HepG2 (cell line): ENCODE measurements around the gene ADAM8. TPM values are rescaled to one million over a fixed set of nuclear protein-coding genes. Genes with fewer than 3 reads are reported as not detected.

Experiments
- ATAC-seq: fragments of 200-7000 bp; cut with Tn5 transposase; 3 replicates; pipeline ENCODE4 v1.9.1; 2020; ENCODE audit warnings: mild to moderate bottlenecking, moderate library complexity
- BruUV-seq: library from RNA; stranded (reverse); fragments of 400-500 nt; replicated peaks from 2 replicates; lab custom pipeline; 2021; lab: Mats Ljungman, UMichigan
- CTCF ChIA-PET: fragments of 300-600 bp; formaldehyde crosslinking; extraction: SDS; loops from one replicate; lab custom pipeline; 2021; ENCODE audit warnings: low total read pairs, inconsistent platforms, low intra/inter-chr PET ratio; lab: Yijun Ruan, JAX
- POLR2A ChIA-PET: fragments of 350-600 bp; sonication (Branson Sonifier 250); formaldehyde crosslinking; loops from one replicate; lab custom pipeline; 2020; ENCODE audit warnings: antibody characterized with exemption, inconsistent platforms; lab: Yijun Ruan, JAX
- DNase-seq: peaks from one replicate; pipeline ENCODE4 v3.0.0-alpha.2; 2015; ENCODE audit warnings: low spot score
- FAIRE-seq: peaks from 3 replicates; lab custom pipeline; 2011; peaks lifted over from hg19 to GRCh38; lab: Jason Lieb, UNC
- H2AFZ ChIP-seq: one replicate; pipeline ENCODE4 v1.6.1; 2011; ENCODE audit warnings: low read length, inconsistent platforms
- H3K27ac ChIP-seq: fragments of 300-600 bp; 3 replicates; pipeline ENCODE4 v1.8.0; 2011; ENCODE audit warnings: mixed run types, mild to moderate bottlenecking, mixed read lengths, low read length, inconsistent platforms; ENCODE audit not compliant: insufficient read depth; ENCODE audit errors: extremely low read length
- H3K27me3 ChIP-seq, 2 experiments: fragments of 200-600 bp in 1 of 2; 2 replicates in 1 of 2; 3 replicates in 1 of 2; pipeline versions ENCODE4 v1.6.0 to v1.8.0; 2011; ENCODE audit warnings: low read length in 2 of 2, mild to moderate bottlenecking in 2 of 2, moderate library complexity in 2 of 2, inconsistent platforms in 1 of 2; ENCODE audit not compliant: insufficient read depth in 2 of 2, control insufficient read depth in 1 of 2
- H3K36me3 ChIP-seq, 2 experiments: fragments of 200-600 bp in 1 of 2; replicated peaks in 1 of 2; 2 replicates in 1 of 2; 3 replicates in 1 of 2; pipeline versions ENCODE4 v1.5.1 to v1.8.0; 2011; ENCODE audit warnings: low read length in 2 of 2, inconsistent platforms in 1 of 2; ENCODE audit not compliant: insufficient read depth in 2 of 2, control insufficient read depth in 1 of 2
- H3K4me1 ChIP-seq: 2 replicates; pipeline ENCODE4 v1.5.1; 2012; ENCODE audit warnings: low read length, inconsistent platforms; ENCODE audit not compliant: insufficient read depth
- H3K4me2 ChIP-seq: 2 replicates; pipeline ENCODE4 v1.6.0; 2011; ENCODE audit warnings: low read depth, low read length, inconsistent platforms
- H3K4me3 ChIP-seq, 3 experiments: fragments of 200-600 bp in 1 of 3; sonication (generic), shearing (Covaris generic) in 1 of 3; replicated peaks in 1 of 3; 2 replicates each; pipeline ENCODE4 v1.5.1; 2011 to 2016; ENCODE audit warnings: low read length in 3 of 3, inconsistent platforms in 2 of 3, low read depth in 2 of 3, mild to moderate bottlenecking in 2 of 3, control low read depth in 1 of 3, mixed read lengths in 1 of 3; ENCODE audit not compliant: insufficient read depth in 1 of 3
- H3K79me2 ChIP-seq: one replicate; pipeline ENCODE4 v1.6.1; 2011; ENCODE audit warnings: low read length, inconsistent platforms; ENCODE audit not compliant: insufficient read depth
- H3K9ac ChIP-seq: 2 replicates; pipeline ENCODE4 v1.6.0; 2011; ENCODE audit warnings: mild to moderate bottlenecking, low read depth, low read length, inconsistent platforms; ENCODE audit not compliant: insufficient read depth
- H3K9me3 ChIP-seq: 2 replicates; pipeline ENCODE4 v1.5.1; 2012; ENCODE audit warnings: mild to moderate bottlenecking, low read length
- H4K20me1 ChIP-seq: 2 replicates; pipeline ENCODE4 v1.6.0; 2011; ENCODE audit warnings: inconsistent platforms, mild to moderate bottlenecking, low read length, moderate library complexity; ENCODE audit not compliant: insufficient read depth
- CBX2 ChIP-seq, 2 experiments: fragments of 200-600 bp in 1 of 2; sonication (generic); formaldehyde crosslinking in 1 of 2; IDR thresholded peaks; 2 replicates each; pipeline versions ENCODE4 v1.7.0 to v1.8.1; 2018 to 2022; ENCODE audit warnings: low read depth in 2 of 2, low read length in 1 of 2, mild to moderate bottlenecking in 1 of 2, missing genetic modification reagents in 1 of 2
- HOXD1 ChIP-seq: sonication (generic); formaldehyde crosslinking; IDR thresholded peaks from 2 replicates; pipeline ENCODE4 v1.5.0; 2020; ENCODE audit warnings: missing genetic modification reagents
- KDM6A ChIP-seq: IDR thresholded peaks from 2 replicates; pipeline ENCODE4 v1.6.1; 2016; ENCODE audit warnings: low read depth
- MXD4 ChIP-seq: IDR thresholded peaks from 2 replicates; pipeline ENCODE4 v1.6.1; 2016; ENCODE audit warnings: mild to moderate bottlenecking, missing biosample characterization, missing genetic modification reagents
- NR1H2 ChIP-seq: sonication (generic); formaldehyde crosslinking; IDR thresholded peaks from 2 replicates; pipeline ENCODE4 v1.8.1; 2022; ENCODE audit warnings: low read depth, missing genetic modification reagents, borderline replicate concordance
- POGZ ChIP-seq: sonication (generic); formaldehyde crosslinking; IDR thresholded peaks from 2 replicates; pipeline ENCODE4 v1.4.0; 2020; ENCODE audit warnings: mild to moderate bottlenecking, missing genetic modification reagents
- RNF2 ChIP-seq: fragments of 450-650 bp; conservative IDR thresholded peaks from 2 replicates; pipeline ENCODE4 v1.6.1; 2016; ENCODE audit warnings: low read depth
- SKI ChIP-seq: fragments of 450-650 bp; IDR thresholded peaks from one replicate; pipeline ENCODE4 v1.6.1; 2018; ENCODE audit warnings: mild to moderate bottlenecking; ENCODE audit not compliant: partially characterized antibody
- TCF7L2 ChIP-seq: IDR thresholded peaks from 2 replicates; pipeline ENCODE4 v1.6.1; 2011; ENCODE audit warnings: mild to moderate bottlenecking, low read depth, low read length, moderate library complexity
- ZNF329 ChIP-seq: sonication (generic); formaldehyde crosslinking; IDR thresholded peaks from 2 replicates; pipeline ENCODE4 v1.9.0; 2021; ENCODE audit warnings: low read depth, mild to moderate bottlenecking, missing genetic modification reagents
- ZNF678 ChIP-seq: sonication (generic); formaldehyde crosslinking; IDR thresholded peaks from 2 replicates; pipeline ENCODE4 v1.4.0; 2020; ENCODE audit warnings: mild to moderate bottlenecking, missing genetic modification reagents
- ZNF883 ChIP-seq: sonication (generic); formaldehyde crosslinking; IDR thresholded peaks from 2 replicates; pipeline ENCODE4 v1.5.1; 2020; ENCODE audit warnings: mild to moderate bottlenecking, missing genetic modification reagents; ENCODE audit errors: not compliant biosample characterization
- WGBS: methylation state at CpG from one replicate; pipeline ENCODE4 v1.1.6; 2017; ENCODE audit warnings: low lambda C conversion rate; 5-methylcytosine and 5-hydroxymethylcytosine counted together
- in situ Hi-C: cut with HindIII; loops from 2 replicates; pipeline ENCODE4 v1.10.0; 2017; ENCODE audit warnings: low pct_unique_long_range_greater_than_20kb; ENCODE audit not compliant: extremely low pct_ligation_motif_present
- intact Hi-C: fragments of 100-400 bp; cut with micrococcal nuclease; formaldehyde crosslinking; loops from one replicate; pipeline ENCODE4 v1.10.0; 2022; ENCODE audit not compliant: unreplicated experiment
- polyA plus RNA-seq, 8 experiments: library from polyadenylated mRNA; depleted of rRNA in 3 of 8; stranded (reverse) in 7 of 8; unstranded in 1 of 8; fragments of >200 nt; fragmentation: Illumina TruSeq in 4 of 8; extraction: Trizol in 4 of 8; gene quantifications; 2 replicates each; pipeline versions ENCODE4 v1.2.1 to v1.2.3, GENCODE V29; 2011 to 2016; ENCODE audit warnings: low read depth in 4 of 8, missing spikeins in 1 of 8, mixed read lengths in 1 of 8; ENCODE audit not compliant: insufficient read depth in 1 of 8
- total RNA-seq, 5 experiments: library from RNA; depleted of rRNA; stranded (reverse); fragments of >200 nt; fragmentation: Illumina TruSeq; extraction: Trizol; gene quantifications; 2 replicates each; pipeline ENCODE4 v1.2.3, GENCODE V29; 2016; ENCODE audit warnings: low read depth in 1 of 5

Gene ADAM8
- total and polyA plus RNA-seq, 2 of the 13 experiments (the other 11 are each of a cell fraction or from before 2014, with no cell fraction given): 0.24 to 0.93 TPM

- H4K20me1 ChIP-seq: no peaks in the 10 kb centered on the region
- no peaks in the 10 kb centered on the region for H3K36me3 ChIP-seq
- H3K4me1 ChIP-seq: no peaks in the 10 kb centered on the region
- H3K27me3 ChIP-seq: peaks cover 10 to 56% of the 10 kb centered on the region in 2 experiments
- intact Hi-C loops: no loop called here
- H3K27ac ChIP-seq: no peak within 1 kb of the TSS
- DNase-seq (no peak), ATAC-seq (no peak), FAIRE-seq (no peak)
- no peaks in the 10 kb centered on the region for H3K9me3 ChIP-seq
- no peaks in the 10 kb centered on the region for H3K79me2 ChIP-seq
- H2AFZ ChIP-seq: no peak within 1 kb of the TSS
- no peak within 1 kb of the TSS for H3K9ac ChIP-seq
- in situ Hi-C loops: no loop called here
- H3K4me2 ChIP-seq: no peak within 1 kb of the TSS
- POLR2A ChIA-PET: no interaction called here
- no peak for TF ChIP-seq MXD4
- TF ChIP-seq POGZ (CRISPR knock-in tag): no peak
- TF ChIP-seq ZNF883 (CRISPR knock-in tag): no peak
- no peak for TF ChIP-seq CBX2 (IDR thresholded peaks at IDR 0.05; ENCODE audit: low read depth, low read length)
- TF ChIP-seq CBX2 (CRISPR knock-in tag; IDR thresholded peaks at IDR 0.05; ENCODE audit: low read depth): no peak
- TF ChIP-seq SKI: no peak
- no peak for TF ChIP-seq KDM6A
- TF ChIP-seq ZNF678 (CRISPR knock-in tag): no peak
- TF ChIP-seq ZNF329 (CRISPR knock-in tag): no peak
- TF ChIP-seq TCF7L2: no peak
- no peak for TF ChIP-seq HOXD1 (CRISPR knock-in tag)
- no peak for TF ChIP-seq NR1H2
- TF ChIP-seq RNF2: no peak
- H3K4me3 ChIP-seq: no peak within 1 kb of the TSS
- CTCF ChIA-PET: no interaction called here
- 57% methylated on average over 16 of the region's 49 CpGs for WGBS
- no TSS peak for BruUV-seq
These were observed 46.7 kb downstream of the ADAM8 start, which contains the start of gene UTF1 for GRCh38 chr10:133230044-133230361. UTF1 (plus strand) TSS chr10:133230217; CDS start chr10:133230289, 72 bp downstream.
